Keratinocyte (primary cell): ENCODE data around the gene SIM2. TPM values are rescaled to one million over a fixed set of nuclear protein-coding genes. Genes with fewer than 3 reads are reported as not detected.

ENCODE experiments used
- DNase-seq: peaks from one replicate; pipeline ENCODE4 v3.0.0-alpha.2; 2011; ENCODE audit warnings: low read depth, missing footprints, low spot score
- FAIRE-seq: peaks from 2 replicates; lab custom pipeline; 2011; peaks lifted over from hg19 to GRCh38; lab: Jason Lieb, UNC
- H2AFZ ChIP-seq: 2 replicates; pipeline ENCODE4 v1.6.0; 2012; ENCODE audit warnings: low read length, control low read depth, inconsistent platforms; ENCODE audit not compliant: control insufficient read depth
- H3K27ac ChIP-seq: 2 replicates; pipeline ENCODE4 v1.5.1; 2011; ENCODE audit warnings: low read length; ENCODE audit not compliant: control insufficient read depth, insufficient read depth
- H3K27me3 ChIP-seq: 3 replicates; pipeline ENCODE4 v1.6.0; 2011; ENCODE audit warnings: low read length; ENCODE audit not compliant: control insufficient read depth, insufficient read depth; ENCODE audit errors: extremely low read depth
- H3K36me3 ChIP-seq, 2 experiments: 2 replicates in 1 of 2; 3 replicates in 1 of 2; pipeline ENCODE4 v1.5.1; 2011; ENCODE audit warnings: low read length in 2 of 2, mild to moderate bottlenecking in 1 of 2; ENCODE audit not compliant: control insufficient read depth in 2 of 2, insufficient read depth in 2 of 2; ENCODE audit errors: extremely low read depth in 1 of 2
- H3K4me1 ChIP-seq: 3 replicates; pipeline ENCODE4 v1.5.1; 2011; ENCODE audit warnings: low read length; ENCODE audit not compliant: control insufficient read depth, insufficient read depth; ENCODE audit errors: extremely low read depth
- H3K4me2 ChIP-seq: 3 replicates; pipeline ENCODE4 v1.6.0; 2011; ENCODE audit warnings: low read depth, low read length; ENCODE audit not compliant: control insufficient read depth, insufficient read depth; ENCODE audit errors: extremely low read depth
- H3K4me3 ChIP-seq, 3 experiments: fragments of 200-600 bp in 1 of 3; sonication (generic) in 1 of 3; 2 replicates in 2 of 3; 3 replicates in 1 of 3; pipeline ENCODE4 v1.5.1; 2011 to 2016; ENCODE audit warnings: low read length in 3 of 3, mild to moderate bottlenecking in 3 of 3, control low read depth in 2 of 3, inconsistent platforms in 1 of 3, low read depth in 1 of 3, mixed read lengths in 1 of 3, mixed run types in 1 of 3, moderate library complexity in 1 of 3; ENCODE audit not compliant: control insufficient read depth in 2 of 3, insufficient read depth in 2 of 3; ENCODE audit errors: extremely low read depth in 1 of 3
- H3K79me2 ChIP-seq: 2 replicates; pipeline ENCODE4 v1.6.0; 2012; ENCODE audit warnings: low read length; ENCODE audit not compliant: control insufficient read depth, insufficient read depth
- H3K9ac ChIP-seq: 3 replicates; pipeline ENCODE4 v1.6.0; 2011; ENCODE audit warnings: low read length; ENCODE audit not compliant: control insufficient read depth, insufficient read depth; ENCODE audit errors: extremely low read depth
- H3K9me1 ChIP-seq: 3 replicates; pipeline ENCODE4 v1.6.0; 2011; ENCODE audit warnings: low read length; ENCODE audit not compliant: control insufficient read depth, insufficient read depth; ENCODE audit errors: extremely low read depth
- H3K9me3 ChIP-seq: 2 replicates; pipeline ENCODE4 v1.5.1; 2012; ENCODE audit warnings: low read depth, low read length; ENCODE audit not compliant: control insufficient read depth
- H4K20me1 ChIP-seq: 3 replicates; pipeline ENCODE4 v1.6.0; 2011; ENCODE audit warnings: low read length; ENCODE audit not compliant: control insufficient read depth, insufficient read depth; ENCODE audit errors: extremely low read depth
- CTCF ChIP-seq, 3 experiments: IDR thresholded peaks in 1 of 3; conservative IDR thresholded peaks in 1 of 3; optimal IDR thresholded peaks in 1 of 3; 2 replicates in 2 of 3; 3 replicates in 1 of 3; pipeline versions ENCODE3 to v1.5.1; 2011; ENCODE audit warnings: low read length in 3 of 3, mild to moderate bottlenecking in 3 of 3, moderate library complexity in 2 of 3, control low read depth in 1 of 3, inconsistent platforms in 1 of 3; ENCODE audit not compliant: insufficient read depth in 2 of 3; ENCODE audit errors: extremely low read depth in 1 of 3
- EZH2 ChIP-seq: IDR thresholded peaks from one replicate; pipeline ENCODE4 v1.6.1; 2012; ENCODE audit warnings: inconsistent platforms, mild to moderate bottlenecking, low read length, moderate library complexity
- dilution Hi-C: fragments of 300-500 bp; cut with MboI; formaldehyde crosslinking; loops from one replicate; pipeline ENCODE4 v1.7.0; 2020; ENCODE audit warnings: low sequenced_read_pairs; ENCODE audit not compliant: extremely low pct_ligation_motif_present
- polyA plus RNA-seq, 5 experiments: library from polyadenylated mRNA; depleted of rRNA in 3 of 5; stranded (reverse) in 3 of 5; stranded (forward) in 1 of 5; unstranded in 1 of 5; fragments of >200 nt; gene quantifications; 1 replicate in 1 of 5; 2 replicates in 3 of 5; 3 replicates in 1 of 5; pipeline versions ENCODE4 v1.2.1 to v1.2.3, GENCODE V29; 2011 to 2012; ENCODE audit warnings: missing spikeins in 2 of 5, low read depth in 1 of 5, low replicate concordance in 1 of 5

Gene SIM2
- polyA plus RNA-seq, 1 donor (not counting 4 experiments of a cell fraction or from before 2014, with no cell fraction given) = 0.05 TPM

GRCh38 chr21:36708286-36709029, 9.5 kb downstream of the SIM2 start:
- TF ChIP-seq CTCF (optimal IDR thresholded peaks at IDR 0.05 in 1 of 3, IDR thresholded peaks at IDR 0.05 in 1 of 3, conservative IDR thresholded peaks at IDR 0.05 in 1 of 3; ENCODE audit: extremely low read depth in 1 of 3, insufficient read depth in 2 of 3, low read length in 3 of 3) (no peak), EZH2 (peak; percentile 100)
- H3K9ac ChIP-seq = no peak overlapping the region
- H3K79me2 ChIP-seq = no peaks in the 10 kb centered on the region
- dilution Hi-C loops = no loop called here
- peaks cover 93% of the 10 kb centered on the region for H3K27me3 ChIP-seq
- FAIRE-seq (no peak), DNase-seq (no peak)
- H3K9me1 ChIP-seq = no peaks in the 10 kb centered on the region
- H2AFZ ChIP-seq = no peak overlapping the region
- no peaks in the 10 kb centered on the region for H3K36me3 ChIP-seq
- peaks cover 7% of the 10 kb centered on the region for H3K4me1 ChIP-seq
- no peaks in the 10 kb centered on the region for H3K9me3 ChIP-seq
- peak overlapping the region; percentile 29 for H3K4me2 ChIP-seq
- peaks cover 15% of the 10 kb centered on the region for H4K20me1 ChIP-seq
- H3K27ac ChIP-seq = no peak overlapping the region
- H3K4me3 ChIP-seq = no peak overlapping the region

GRCh38 chr21:36709030-36709867, 10.3 kb downstream of the SIM2 start:
- Histone ChIP-seq H3K4me1 (peaks cover 7% of the 10 kb centered on the region), H3K36me3 (no peaks in the 10 kb centered on the region), H3K4me2 (peak overlapping the region; percentile 29), H3K9me1 (no peaks in the 10 kb centered on the region), H3K79me2 (no peaks in the 10 kb centered on the region), H3K27ac (no peak overlapping the region), H3K4me3 (no peak overlapping the region), H2AFZ (no peak overlapping the region), H3K9me3 (no peaks in the 10 kb centered on the region), H4K20me1 (peaks cover 15% of the 10 kb centered on the region), H3K9ac (no peak overlapping the region), H3K27me3 (peaks cover 85% of the 10 kb centered on the region)
- dilution Hi-C loops = no loop called here
- no peak for TF ChIP-seq CTCF (optimal IDR thresholded peaks at IDR 0.05 in 1 of 3, IDR thresholded peaks at IDR 0.05 in 1 of 3, conservative IDR thresholded peaks at IDR 0.05 in 1 of 3; ENCODE audit: extremely low read depth in 1 of 3, insufficient read depth in 2 of 3, low read length in 3 of 3)
- TF ChIP-seq EZH2 = peak; percentile 92
- DNase-seq (no peak), FAIRE-seq (no peak)
